Cortex of kidney (tissue), 1 donor: ENCODE data around the gene SUGCT.
"Not testable (repeated sequence)": the region's sequence is repeated elsewhere in the genome, so short reads cannot be mapped to it uniquely, and the experiment has no call there.

ENCODE experiments used
- DNase-seq: peaks from one replicate; lab custom pipeline; 2025; lab: John Stamatoyannopoulos, UW

Gene SUGCT

DNA sequence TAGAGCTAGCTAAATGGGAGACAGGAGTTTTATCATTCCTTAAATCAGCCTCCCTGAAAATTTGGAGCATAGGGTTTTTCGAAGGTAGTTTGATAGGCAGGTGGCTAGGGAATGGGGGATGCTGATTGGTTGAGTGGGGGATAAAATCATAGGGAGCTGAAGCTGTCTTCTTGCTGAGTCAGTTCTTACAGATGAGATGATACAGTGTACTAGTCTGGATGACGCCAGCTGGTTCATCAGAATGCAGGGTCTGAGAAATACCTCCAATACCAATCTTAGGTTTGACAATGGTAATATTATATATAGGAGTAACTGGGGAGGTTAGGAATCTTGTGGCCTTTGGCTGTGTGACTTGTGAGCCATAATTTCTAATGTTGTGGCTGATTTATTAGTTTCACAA is 271.2 kb downstream of the SUGCT start:
- no peak for DNase-seq

- DNase-seq, result no peak
Measured at GRCh38 chr7:40412323-40412722, 277.5 kb downstream of the SUGCT start.

- DNase-seq, result not testable (repeated sequence)
Measured at GRCh38 chr7:40414704-40415103, 279.9 kb downstream of the SUGCT start.

DNA sequence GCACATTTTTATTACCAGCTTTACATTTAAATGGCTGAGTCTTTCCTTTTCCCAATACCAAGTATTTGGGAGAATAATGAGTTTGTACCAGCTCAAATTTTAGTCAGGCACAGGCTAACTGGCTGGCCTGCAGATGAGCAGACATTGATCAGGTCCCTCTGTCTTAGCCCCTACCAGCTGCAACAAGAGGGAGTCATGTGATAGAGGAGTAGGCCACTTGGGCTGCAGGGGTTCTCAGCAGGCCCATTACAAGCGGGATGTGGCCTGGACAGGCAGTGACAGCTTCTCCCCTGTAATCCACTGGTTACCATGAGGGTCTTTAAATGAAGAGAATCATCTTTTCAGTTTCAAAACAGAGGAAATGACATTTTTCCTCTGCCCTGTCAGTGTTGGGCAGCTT is 283.6 kb downstream of the SUGCT start:
- DNase-seq, result no peak

GRCh38 chr7:40418983-40419382 is 284.2 kb downstream of the SUGCT start:
- DNase-seq, result no peak

DNA sequence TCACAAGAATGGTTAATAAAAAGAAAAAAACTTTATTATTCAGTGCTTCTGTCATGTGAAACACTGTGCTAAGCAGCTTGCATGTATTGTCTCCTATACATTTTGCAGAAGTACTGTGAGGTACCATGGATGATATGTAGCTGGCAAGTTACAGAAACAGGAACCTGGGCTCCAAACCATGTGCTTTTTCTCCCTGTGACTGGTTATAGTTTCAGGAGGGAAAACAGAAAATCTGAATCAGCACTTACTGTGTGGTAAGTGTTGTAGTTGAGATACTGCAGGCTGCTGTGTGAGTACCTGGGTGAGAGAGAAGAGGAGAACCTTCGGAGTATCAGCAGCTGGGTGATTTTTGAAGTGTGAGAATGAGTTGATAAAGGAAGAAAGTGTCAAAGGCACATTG is 285.0 kb downstream of the SUGCT start:
- no peak for DNase-seq

DNA sequence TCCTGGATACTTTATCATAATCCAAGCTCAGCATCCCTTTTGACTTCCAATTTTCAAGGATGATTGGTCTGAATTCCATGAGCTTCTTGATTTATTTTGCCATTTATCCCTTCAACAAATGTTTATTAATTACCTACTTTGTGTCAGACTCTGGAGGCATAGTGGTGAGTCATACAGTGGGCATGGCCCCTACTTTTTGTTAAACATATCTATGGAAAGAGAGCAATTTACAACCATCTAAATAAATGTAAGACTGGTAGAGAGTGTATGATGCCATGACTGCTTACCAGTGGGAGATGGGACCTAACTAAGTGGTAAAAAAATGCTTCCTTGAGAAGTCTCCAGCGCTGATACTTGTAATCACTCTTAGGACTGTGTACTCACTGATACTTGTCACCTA is 286.6 kb downstream of the SUGCT start:
- no peak for DNase-seq

DNA sequence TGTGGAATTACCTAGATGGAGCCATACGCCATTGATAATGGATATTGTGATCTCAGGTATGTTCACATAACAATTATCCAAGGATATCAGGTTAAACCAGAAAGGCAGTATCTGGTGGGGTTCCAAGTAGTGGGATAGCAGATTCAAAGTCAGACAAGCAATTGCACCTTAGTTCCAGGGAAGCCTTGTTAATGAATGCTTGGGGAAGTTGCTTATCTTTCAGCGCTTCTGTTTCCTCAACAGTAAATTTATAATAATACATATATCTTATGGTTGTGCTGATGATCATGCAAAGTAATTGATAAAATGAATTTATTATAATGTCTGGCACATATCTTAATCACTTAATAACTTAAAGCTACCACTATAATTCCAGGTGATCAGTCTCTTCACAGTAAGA is 290.9 kb downstream of the SUGCT start:
- no peak for DNase-seq

- DNase-seq, result no peak
Measured at GRCh38 chr7:40428421-40428820, 293.6 kb downstream of the SUGCT start.

- no peak for DNase-seq
Measured at GRCh38 chr7:40429826-40430225, 295.0 kb downstream of the SUGCT start.

- DNase-seq, result no peak
Measured at GRCh38 chr7:40432046-40432445, 297.2 kb downstream of the SUGCT start.

- no peak for DNase-seq
Measured at GRCh38 chr7:40436710-40437109, 301.9 kb downstream of the SUGCT start.

GRCh38 chr7:40437498-40437897 is 302.7 kb downstream of the SUGCT start:
- DNase-seq, result no peak

DNA sequence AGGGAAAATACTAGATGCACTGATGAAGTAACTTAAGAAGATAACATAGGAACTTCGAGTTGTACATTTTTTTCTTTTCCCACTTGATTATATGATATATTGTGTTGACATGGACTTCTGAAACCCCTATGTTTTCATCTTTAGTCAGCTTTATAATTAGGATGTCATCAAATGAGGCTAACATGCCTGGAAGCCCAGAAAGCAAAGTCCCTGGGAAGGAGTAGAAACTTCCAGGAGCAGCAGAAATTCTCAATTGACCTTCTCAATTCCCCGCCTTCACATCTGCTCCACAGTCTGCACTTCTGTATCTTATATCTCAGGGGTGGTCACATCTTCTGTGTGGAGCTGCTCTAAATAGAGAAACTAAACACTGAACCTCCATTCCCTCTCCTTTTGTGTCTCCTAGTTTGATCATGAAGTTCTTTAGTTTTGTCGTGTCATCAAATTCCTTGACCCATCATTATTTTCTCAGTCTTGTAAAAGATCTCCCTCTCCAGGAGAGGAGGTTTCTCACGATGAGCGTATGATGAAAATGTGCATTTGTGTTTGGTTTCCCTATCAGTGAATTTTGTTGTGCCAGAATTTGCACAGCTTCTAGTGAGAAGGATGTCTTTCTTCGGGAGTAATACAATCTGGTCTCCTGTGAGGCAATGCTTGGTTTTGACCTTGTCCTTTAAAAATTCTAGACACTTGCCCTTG is 303.3 kb downstream of the SUGCT start:
- DNase-seq, result no peak

DNA sequence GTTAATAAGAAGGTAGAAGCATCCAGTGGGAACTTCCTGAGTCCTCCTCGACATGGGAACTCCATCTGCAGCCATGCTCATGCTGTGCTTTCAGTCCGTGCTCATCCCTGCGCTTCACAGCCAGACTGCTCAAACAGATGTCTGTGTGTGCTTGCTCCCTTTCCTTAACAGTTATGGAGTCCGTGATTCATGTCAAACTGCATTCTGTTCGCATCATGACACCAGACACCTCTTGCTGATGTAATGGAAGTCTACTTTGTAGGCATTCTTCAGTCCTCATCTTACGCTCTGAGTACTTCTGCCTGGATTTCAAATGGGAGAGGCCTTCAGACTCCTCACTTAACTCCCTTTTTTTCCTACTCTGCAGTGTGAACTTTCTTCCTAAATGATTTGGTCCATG is 304.9 kb downstream of the SUGCT start:
- no peak for DNase-seq

- no peak for DNase-seq
Measured at GRCh38 chr7:40447345-40447744, 312.5 kb downstream of the SUGCT start.

DNA sequence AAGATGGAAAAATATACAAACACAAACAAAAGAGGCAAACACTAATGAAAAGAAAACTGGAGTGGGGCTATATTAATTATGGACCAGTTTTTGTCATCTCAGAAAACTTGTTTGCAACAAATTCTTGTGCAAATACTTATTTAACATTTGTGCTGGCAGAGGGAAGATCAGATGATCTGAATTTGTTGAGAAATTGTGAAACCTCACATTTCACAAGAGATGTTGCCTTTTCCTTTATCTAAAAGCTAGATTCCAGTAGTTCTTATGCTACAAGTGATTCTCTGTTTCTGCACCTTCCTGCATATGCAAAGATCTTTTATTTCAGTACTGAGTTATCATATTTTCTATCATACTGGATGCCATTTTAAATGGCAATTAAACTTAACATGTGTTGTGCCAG is 320.7 kb downstream of the SUGCT start:
- DNase-seq, result no peak

DNA sequence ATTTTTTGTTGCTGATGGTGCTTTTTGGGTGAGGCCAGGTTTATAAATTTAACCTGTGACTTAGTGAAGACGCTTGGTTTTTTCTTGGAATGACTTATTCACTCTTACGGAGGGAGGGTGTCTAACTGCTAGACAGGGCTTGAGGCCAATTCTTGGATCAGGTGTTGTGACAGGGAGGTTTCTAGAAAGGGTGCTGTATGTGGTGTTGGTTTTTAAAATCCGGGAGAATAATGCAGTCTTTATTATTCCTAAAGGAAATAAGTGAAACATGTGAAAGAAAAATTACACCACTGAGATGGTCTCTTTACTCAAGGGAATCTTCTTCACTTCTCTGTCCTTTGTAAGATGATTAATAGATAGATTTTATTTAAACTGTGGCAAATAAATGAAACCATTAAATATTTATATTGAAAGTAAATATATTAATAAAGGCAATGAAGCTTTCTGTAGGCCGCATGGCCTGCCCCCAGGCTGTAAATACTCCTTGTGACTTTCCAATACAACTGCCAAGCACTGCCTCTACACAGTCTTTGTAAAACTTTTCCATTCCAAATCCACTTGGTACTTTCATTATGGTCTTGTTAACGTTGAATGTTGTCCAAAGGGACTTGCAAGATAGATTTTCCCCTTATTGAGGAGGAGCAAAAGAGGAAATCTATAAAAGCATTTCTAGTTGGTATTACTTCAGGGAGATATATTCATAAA is 323.1 kb downstream of the SUGCT start:
- no peak for DNase-seq

- no peak for DNase-seq
Measured at GRCh38 chr7:40463446-40463845, 328.6 kb downstream of the SUGCT start.

DNA sequence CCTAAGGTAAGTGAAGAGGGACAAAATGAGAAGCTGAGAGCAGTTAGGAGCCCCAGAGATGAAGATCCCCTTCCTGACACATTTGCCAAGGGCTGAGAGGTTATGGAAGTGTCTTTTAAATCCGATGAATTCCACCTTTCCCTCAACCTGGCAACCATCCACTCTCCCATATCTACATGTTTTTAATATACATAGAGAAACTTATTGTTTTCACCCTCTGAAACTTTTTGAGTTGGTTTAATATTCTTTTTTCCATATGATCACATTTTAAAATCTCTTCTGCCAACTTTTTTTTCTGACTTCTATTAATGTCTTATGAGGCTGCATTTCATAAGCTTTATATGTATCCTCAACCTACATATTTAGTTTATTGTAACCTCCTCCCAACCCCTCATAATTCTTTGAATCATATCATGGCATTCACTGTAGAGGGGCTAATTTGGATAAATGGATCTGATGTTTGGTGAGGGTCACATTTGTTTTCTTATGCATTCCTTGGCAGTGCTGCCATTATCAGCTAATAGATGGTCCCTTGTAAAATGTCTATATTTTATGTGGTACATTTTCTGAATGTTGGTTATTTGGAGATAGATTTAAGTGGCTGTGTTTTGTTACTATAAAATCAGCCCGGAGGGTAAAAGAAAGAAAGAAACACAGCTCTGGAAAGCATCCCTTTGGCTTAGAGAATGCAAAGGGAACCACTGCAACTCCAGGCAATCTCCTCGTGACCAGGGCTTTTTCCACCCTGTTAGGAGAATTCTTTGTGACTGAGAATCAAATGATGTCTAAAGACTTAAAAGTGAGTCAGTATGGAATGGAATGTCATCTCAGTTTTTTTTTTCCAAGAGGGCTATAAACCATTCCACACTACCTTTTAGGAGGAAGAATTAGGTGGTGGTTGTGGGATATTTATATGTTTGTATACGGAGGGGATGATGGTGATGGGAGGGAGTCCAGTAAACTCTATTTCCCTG is 334.4 kb downstream of the SUGCT start:
- DNase-seq, result no peak

GRCh38 chr7:40470091-40470592 is 335.3 kb downstream of the SUGCT start:
- DNase-seq, result no peak

GRCh38 chr7:40470817-40471216 is 336.0 kb downstream of the SUGCT start:
- DNase-seq, result no peak
